GM19351 (cell line): ENCODE measurements around the gene NCS1.

Source experiments
- ATAC-seq: cut with Tn5 transposase; IDR thresholded peaks from one replicate; pipeline ENCODE4 v1.9.1; 2021; ENCODE audit warnings: mild to moderate bottlenecking, moderate library complexity; ENCODE audit not compliant: unreplicated experiment

NCS1 gene

DNA sequence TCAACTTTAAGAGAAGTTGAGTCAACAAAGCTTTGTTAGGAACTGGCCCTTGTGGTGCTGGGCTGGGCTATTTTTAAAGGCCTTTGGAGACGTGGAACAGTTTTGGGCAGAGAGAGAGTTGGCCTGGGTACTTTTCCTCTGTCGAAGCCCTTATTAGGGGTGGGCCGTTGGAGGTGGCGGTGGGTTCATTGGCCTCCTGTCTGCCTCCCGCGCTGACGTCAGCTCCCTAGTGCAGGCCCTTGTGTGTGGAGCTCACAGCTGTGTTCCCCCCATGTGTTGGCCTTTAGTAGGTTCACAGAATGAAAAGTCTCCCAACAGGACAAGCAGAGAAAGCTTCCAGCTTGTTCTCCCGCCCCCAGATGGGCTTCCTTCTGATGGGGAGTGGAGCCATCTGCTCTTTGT lies 2.7 kb downstream of the NCS1 start:
- no peak for ATAC-seq

DNA sequence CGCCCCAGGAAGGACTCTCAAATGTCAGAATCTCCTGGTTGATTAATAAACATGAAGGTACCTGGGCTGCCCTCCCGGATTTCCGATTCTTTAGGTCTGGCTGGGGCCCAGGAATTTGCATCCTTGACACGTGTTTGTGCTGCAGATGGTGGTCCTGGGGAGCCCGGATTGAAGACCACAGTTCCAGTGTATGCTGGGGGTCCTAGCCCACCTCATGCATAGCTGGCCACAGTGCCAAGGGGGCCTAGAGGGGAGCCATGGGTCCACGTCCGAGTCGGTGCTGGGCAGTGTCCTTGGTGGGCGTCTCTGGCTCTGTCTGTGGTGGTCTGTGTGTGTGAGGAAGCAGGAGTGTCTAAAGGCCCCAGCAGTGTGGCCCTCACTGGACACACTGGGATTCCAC lies 3.2 kb downstream of the NCS1 start:
- no peak for ATAC-seq

DNA sequence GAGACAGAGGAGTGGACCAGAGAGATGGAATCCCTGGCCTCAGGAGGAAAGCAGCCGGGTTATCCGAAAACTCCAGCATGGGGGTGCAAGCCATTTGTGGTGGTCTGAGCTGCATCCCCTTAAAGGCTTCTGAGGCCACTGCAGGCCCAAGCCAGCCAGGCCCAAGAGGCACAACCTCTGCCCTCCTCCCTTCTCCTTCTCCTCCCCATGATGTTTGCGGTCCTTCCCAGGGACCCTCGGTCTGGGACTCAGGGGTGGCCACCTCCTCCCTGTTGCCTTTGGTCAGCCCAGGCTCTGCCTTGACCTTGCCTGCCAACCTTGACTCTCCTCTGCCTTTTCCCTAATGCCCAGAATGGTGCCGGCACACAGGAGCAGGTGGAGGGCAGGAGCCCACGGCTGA lies 4.6 kb downstream of the NCS1 start:
- ATAC-seq, result no peak

DNA sequence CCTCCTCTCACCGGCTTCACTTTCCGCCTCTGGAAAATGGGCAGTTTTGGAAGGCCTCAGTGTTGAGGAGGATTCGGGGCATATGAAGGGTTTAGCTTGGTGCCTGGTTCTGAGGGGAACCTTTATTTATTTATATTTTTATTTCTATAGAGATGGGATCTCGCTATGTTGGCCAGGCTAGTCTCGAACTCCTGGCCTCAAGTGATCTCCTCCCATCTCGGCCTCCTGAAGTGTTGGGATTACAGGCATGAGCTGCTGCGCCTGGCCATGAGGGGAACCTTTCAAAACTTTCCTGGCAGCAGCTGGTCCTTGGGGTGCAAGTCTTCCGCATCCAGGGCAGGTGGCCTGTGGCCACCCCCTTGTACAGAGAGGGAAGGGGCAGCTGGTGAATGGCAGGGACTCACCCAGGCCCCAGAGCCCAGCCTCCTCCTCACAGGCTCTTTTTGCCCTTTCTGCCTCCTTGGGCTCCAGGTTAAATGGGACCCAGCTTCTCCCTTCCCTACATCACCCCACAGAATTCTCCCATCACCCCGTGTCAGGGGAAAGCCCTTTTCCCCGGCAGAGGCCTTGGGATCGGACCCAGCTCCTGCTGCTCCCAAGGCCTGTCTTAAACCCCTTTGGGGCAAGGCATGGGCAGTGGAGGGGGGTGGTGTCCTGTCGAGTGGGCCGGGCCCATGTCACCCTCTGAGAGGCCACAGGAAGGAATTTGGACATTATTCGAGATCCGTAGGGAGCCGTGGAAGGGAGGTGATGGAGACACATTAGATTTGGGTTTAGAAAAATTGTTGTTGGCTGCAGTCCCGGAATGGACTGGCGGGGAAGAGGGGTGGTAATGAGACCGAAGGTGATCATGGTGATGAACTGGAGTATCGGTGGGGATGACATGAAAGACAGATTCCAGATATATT lies 5.9 kb downstream of the NCS1 start:
- no peak for ATAC-seq

DNA sequence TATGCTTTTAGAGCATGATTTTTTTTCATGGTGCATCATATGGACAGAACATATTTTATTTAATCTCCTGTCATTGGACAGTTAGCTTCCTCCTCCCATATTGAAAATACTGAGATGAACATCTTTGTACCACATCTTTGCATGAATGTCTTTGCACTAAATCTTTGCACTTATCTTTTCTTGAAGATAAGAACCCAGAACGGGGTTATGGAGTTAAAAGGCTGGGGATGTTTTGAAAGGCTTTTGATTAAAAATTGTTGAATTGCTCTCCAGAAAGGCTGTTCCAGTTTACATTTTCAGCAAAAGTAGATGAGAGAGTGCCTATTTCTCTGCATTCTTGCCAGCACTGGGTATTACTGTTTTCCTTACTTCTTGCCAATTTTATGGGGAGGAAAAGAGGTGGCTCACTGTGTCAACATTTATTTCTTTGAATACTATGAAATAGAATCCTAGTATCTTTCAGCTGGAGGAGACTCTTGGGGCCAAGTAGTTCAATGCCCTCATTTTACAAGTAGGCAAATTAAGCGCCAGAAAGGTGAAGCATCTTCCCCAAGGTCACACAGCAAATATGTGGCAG lies 7.2 kb downstream of the NCS1 start:
- no peak for ATAC-seq

DNA sequence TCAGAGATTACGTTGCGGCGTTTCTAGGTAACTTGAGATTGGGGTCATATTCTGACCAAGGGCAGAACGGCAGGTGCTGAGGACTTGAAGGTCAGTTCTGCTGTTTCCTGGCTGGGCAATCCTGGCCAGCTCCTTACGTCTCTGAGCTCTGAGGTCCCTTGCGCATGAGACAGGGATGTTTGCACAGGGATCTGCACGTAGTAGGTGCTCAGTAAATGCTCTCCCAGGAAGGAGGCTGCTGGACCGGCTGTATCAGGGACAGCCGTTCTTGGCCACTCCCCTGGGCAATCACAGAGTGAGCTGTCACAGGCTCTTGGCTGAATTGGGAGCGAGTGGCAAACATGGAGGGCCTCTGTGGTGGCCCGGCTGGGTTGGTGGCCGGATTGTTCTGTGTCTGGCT lies 8.3 kb downstream of the NCS1 start:
- ATAC-seq, result no peak

DNA sequence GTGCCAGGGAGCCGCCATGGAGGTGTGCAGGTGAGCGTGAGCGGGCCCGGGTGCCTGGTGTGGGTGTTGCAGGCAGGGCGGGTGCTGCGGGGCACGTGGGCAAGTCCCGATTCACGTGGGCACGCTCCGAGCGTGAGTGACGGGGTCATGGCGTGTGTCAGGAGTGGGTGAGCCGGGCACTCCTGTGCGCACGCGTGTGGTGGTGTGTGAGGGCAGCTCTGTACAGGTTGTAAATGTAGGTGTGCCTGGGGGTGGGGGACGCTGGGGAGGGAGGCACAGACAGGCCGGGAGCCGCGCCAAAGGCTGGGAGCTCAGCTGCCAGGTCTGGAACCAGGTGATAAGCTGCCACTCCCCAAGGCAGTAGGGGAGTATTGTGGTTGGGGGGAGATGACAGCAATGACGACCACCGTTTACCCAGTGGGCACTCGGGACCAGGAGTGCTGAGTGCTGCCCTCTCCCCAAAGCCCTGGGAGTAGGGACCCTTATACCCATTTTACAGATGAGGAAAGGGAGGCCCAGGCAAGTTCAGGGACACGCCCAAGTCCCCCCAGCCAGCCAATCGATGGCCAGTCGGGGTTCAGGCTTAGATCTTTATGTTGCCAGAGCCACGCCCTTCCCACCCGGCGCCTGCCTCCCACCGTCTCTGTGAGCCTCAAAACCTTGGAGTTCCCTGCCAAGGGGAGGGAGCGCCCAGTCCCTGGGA lies 9.6 kb downstream of the NCS1 start:
- no peak for ATAC-seq

DNA sequence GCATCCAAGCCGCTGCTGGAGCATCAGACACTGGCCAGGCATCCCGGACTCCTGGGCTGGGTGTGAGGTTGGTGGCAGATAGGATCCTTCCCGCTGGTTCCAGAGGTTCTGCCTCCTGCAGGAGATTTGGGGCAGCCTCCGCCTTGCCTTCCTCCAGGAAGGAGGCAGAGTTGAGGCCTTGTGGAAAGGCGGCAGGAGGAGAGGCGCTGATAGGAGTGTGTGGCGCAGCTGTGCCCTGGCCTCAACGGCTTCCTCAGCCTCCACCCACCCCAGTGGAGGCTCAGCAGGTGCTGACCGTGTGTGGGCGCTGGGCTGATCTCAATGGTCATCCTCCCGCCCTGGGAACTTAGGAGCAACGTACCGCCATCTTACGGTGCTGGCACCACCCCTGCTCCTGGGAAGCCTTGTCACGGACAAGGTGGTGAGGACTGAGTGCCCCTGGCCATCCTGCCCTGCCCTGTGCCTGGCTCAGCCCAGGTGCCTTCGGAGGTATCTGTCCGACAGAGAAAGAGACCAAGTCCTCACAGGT lies 10.2 kb downstream of the NCS1 start:
- no peak for ATAC-seq

DNA sequence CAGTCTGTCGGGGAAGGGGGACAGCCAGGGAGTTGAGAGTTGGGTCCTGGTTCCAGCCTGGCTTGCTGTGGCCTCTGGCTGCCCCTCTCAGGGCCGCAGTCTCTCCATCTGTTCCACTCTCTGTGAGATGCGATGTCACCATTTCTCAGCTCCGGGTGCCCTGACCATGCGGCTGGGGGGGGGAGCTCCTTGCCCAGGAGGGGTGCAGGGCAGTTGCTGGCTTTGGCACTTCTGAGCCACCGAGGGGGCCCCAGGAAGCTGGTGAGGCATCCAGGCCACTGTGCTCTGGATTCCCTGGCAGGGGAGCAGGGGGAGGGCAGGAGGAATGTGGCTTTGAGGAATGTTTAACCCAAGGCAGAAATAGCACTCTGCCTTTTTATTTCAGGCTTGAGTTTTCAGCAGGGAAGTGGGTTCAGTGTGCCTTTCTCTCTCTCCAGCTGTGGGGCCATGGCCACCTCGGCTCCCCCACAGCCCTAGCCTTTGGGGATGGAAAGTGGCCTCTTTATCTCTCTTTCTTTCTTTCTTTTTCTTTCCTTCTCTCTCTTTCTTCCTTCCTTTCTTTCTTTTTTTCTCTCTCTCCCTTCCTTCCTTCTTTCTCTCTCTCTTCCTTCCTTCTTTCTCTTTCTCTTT lies 11.0 kb downstream of the NCS1 start:
- ATAC-seq, result no peak

DNA sequence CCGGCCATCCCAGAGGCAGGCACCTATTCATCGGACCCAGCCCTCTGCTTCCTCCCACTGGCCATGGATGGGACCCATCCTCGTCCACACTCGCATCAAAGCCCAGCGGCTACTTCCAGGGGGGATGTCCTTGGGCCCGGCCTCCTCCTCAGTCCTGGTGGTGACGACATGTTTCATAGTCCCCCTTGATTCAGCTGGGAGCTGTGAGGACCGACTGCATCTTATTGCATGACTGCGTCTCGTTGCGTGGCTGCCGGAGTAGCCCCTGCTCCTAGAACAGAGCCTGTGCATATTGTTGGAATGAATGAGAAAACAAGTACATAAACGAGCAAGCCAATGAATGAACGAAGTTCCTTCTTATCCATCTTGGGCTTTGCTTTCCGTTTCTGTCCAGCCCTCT lies 12.8 kb downstream of the NCS1 start:
- no peak for ATAC-seq

DNA sequence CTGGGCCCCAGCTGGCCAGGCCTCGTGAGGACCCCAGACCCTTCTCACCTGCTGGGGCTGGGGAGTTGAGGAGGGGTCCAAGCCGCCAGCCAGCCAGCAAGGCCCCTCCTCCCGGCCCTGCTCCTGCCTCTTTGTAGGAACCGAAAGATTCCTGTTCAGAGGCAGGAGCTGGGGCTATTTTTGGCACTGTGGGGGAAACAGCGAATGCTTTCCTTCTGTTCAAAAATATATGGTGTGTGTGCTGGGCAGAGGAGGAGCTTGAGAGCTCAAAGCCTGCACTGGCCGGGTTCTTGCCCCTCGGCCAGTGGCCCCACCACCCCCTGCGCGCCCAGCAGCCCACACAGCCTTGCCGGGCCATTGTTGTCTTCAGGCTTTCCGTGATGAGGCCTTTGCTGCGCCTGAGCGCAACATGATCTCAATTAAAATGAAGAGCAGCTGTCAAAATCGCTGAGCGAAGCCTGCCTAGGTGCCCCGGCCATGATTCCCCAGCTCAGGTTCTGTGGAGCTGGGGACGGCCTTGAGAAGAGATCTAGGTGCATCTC lies 13.4 kb downstream of the NCS1 start:
- ATAC-seq, result no peak

DNA sequence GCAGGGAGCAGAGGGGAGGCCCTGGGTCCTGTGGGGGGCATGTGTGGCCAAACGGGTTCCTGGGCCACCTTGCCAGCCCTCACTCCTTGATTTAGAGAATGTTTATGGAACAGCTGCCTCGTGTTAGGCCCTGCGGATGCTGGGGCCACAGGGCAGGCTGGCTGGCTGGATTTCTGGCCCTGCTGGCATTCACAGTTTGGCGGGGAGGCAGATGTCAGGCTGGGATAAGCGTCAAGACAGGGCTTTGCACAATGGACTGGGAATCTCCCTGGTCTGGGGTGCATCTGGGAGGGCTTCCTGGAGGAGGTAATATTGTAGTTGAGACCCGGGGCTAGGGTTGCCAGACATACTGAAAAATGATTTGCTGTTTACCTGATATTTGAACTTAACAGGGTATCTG lies 13.8 kb downstream of the NCS1 start:
- ATAC-seq, result no peak

DNA sequence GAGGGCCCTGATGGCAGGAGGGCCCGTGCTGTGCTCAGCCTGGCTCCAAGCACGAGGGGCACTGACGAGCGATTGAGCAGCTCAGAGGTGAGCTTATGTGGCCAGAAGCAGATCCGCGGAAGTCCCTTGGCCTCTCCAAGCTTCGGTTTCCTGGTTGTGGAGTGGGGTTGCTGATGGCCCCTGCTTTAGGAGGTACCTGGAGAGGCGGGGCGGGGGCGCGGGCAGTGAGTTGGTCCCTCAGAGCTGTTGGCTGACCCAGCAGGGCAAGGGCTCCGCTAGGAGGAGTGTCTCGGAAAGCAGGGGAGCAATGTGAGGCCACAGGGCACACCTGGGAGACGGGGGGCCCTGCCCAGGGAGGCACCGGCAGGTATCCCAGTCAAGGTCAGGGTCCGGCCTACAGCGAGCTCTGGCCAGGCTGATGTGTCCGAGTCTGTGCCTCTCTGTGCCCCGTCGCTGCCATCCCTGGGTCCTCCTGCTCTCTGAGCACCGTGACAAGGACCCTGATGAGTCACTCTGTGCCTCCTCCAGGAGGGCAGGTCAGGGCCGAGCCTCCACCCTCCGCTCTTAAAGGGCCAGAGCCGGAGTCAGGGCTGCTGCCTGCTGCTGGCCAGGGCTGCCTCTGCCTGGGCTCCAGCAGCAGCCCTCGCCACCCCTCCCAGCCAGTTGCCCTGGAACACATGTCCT lies 14.8 kb downstream of the NCS1 start:
- ATAC-seq, result no peak

DNA sequence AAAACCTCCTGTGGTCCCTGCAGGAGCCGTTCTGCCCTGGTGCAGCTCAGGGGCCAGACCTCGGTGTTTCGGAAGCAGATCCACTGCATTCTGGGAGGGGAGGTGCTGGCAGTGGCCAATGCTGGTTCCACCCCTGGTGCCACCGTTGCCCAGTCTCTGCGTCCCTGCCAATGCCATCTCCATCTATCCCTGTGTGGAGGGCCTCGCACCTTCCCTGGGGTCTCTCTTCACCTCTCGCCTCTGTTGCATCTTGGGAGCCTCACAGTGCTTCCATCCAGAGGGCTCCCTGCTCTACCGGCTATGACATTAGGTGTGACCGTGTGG lies 15.3 kb downstream of the NCS1 start:
- ATAC-seq, result no peak

DNA sequence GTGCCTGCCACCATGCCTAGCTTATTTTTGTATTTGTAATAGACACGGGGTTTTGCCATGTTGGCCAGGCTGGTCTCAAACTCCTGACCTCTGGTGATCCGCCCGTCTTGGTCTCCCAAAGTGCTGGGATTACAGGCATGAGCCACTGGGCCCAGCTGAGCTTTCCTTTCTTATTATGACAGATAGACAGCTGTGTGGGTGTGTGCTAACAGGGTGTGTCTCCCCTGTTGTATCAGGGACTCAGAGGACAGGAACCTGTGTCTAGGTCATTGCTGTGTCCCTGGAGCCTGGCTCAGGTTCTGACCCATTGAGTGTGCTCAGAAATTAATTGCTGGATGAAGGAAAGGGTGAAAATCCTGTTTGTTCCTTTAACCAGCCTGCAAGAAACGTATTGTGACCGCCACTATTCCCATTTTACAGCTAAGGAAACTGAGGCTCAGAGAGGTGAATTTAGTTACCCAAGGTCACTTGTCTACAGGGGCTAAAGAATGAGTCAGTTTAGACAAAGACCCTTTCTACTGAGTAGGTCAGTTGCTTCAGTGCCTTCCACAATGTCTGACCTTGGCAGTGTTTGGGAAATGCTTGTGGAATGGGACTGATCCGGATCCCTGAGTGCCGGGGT lies 16.8 kb downstream of the NCS1 start:
- ATAC-seq, result no peak

DNA sequence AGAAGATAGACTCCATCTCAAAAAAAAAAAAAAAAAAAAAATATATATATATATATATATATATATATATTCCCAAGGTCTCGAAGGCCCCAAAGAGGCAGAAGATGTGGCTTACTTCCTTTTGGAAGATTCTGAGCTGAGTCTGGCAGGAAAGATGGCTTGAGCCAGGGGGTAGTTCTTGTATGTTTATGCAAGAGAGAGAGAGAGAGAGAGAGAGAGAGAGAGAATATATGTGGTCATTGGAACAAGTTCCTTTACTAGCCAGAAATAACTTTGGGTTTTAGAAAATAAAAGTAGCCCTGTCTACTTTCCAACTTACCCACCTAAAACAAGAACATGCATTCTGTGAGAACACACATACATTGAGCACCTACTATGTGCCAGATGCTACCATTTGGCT lies 17.6 kb downstream of the NCS1 start:
- ATAC-seq, result no peak

DNA sequence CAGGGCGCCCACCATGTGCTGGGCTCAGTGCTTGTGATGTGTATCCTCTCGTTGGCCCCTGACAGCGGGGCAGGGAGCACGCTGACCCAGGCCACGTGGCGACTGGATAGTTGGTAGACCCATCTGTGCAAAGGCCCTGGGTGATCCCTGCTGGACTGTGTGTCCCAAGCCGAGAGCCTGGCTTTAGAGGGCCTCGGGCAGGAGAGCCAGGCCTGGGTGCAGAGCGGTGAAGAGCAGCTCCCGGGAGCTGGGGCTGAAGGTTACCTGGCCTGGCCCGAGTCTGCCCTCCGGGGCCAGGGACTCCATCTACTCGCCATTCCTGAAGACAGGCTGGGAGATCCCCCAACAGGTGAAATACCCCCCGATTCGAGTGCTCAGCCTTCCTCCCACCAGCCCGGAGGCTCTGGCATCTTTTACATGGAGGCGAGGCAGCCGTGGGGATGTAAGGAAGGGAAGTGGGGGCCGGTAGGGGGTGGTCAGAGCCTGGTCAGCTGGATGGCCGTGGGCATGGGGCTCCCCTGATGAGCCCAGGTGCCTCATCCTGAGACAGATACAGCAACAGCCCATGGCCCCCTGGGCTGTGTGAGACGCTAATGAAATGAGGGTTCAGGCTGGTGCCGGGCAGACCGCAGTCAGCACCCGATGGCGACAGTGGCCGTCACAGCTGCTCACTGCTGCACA lies 19.0 kb downstream of the NCS1 start:
- ATAC-seq, result no peak

DNA sequence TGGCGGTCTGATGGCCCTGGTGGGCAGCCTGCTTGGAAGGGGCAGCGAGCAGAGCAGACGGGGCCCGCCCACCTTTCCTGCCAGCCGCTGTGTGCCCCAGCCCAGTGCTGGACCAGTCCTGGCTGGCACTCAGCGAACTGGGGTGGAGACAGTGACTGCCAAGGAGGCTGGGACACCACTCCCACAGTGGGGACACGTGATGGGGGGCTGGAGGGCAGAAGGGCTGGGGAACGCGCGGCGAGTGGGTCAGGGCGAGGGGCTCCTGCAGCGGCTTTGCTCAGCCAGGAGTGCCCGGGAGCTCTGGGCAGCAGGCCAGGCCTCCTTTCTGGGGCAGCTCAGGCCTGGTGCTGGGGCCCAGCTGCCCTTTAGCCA lies 19.5 kb downstream of the NCS1 start:
- no peak for ATAC-seq

DNA sequence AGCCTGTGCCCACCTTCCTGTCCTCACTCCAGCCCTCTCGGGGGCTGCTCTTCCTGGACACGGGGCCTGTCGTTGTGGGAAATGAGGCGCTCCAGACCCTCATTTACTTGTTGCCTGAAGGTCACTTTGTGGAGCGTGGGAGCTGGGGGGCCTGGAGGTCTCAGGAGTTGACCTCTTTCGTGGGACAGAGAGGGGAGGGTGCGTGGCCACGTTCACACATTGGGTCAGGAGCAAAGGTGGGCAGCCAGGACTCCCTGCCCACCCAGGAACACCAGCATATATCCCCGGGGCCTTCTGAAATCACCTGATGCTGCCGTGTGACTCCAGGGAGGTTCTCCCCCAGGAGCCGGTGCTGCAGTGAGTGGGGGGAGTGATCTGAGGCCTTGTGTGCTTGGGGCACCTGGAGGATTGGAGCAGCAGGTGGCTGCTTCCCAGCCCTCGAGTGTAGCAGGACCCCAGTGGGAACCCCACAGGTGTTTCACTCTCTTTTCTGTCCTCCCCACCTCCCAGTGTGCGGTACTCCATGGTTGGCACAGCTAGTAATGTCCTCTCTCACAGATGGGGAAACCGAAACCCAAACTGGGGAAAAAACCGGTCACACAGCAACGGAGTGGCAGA lies 20.3 kb downstream of the NCS1 start:
- ATAC-seq, result no peak
